ENCODE measurements around the gene NEUROG3. TPM values are rescaled to one million over a fixed set of nuclear protein-coding genes. Genes with fewer than 3 reads are reported as not detected.

The NEUROG3 gene, protein sequence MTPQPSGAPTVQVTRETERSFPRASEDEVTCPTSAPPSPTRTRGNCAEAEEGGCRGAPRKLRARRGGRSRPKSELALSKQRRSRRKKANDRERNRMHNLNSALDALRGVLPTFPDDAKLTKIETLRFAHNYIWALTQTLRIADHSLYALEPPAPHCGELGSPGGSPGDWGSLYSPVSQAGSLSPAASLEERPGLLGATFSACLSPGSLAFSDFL
- not detected in 2 replicates for total RNA-seq (2014; rRNA removed; shearing (Covaris generic))

DNA sequence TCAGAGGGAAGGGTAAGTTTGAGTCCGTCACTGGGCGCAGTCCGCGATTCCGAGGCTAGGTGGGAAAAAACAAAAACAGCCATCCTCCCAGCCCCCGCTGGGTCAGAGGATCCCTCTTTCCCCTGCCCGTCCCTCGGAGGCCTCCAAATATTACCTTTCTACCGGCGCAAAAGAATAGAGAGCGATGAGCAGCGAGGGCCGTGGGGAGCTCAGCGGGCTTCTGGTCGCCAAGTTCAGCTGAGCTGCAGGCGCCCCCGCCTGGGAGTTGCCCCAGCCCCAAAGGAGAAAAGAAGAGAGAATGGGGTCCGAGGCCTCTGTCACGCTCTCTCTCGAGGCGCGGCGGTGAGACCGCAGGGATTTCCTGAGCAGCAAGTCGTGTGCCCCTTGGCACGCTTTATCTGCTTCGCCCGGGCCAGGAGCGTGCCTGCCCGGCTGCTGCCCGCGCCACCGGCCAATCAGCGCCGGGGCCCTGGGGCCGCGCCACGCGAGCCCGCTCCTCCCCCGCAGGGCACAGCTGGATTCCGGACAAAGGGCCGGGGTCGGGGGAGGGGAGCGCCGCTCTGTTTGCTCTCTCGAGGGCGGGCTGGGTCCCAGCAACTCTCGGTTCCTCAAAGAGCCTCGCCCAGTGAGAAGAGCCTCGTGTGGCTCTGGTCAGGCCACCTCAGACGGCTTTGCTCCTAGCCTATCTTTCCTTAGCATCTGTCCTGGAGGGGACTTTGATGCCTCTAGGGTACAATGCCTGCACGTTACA is at the start of gene NEUROG3:
TSS of gene NEUROG3 (minus strand) at position 367 of the 751 bp plus-strand sequence. CDS start 379 bp downstream, outside the sequence.
- DNase-seq (ENCODE audit: low read depth), result no peak

DNA sequence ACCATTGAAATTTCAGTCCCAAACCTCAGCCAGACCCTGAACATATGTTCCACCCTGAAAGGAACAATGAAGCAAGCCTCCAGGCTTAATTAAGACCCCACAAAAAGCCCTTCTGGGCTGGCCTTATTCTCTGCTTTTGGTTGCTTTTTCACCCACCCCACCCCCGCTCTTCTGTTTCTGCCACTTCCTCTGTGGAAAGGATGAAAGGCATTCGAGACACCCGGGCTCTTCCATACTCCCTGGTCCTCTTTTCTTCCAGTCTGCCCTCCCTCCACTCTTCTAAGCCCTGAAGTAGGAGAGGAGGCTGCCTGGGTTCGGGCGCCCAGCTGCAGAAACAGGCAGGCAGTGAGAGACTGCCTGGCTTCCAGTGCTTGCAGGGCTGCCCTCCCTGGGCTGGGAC is 47.4 kb upstream of the NEUROG3 start:
- DNase-seq (ENCODE audit: low read depth), result no peak

DNA sequence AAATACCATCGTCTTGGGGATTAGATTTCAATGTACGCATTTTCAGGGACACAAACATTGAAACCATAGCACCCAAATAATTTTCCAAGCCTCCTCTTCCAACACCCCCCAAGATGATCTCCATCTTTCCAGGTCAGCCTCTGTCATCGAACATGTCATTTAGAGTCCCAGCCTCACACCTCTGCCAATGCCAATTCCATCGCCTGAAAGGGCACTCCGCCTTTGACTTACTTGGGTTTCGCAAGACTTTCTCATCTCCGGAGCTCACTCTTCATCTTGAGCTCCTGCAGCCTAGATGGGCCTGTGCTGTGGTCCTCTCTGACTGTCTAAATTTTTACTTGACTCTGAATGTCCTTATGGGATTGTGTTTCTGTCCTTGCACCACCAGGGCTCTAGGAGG is 46.4 kb upstream of the NEUROG3 start:
- no peak for DNase-seq (ENCODE audit: low read depth)

DNA sequence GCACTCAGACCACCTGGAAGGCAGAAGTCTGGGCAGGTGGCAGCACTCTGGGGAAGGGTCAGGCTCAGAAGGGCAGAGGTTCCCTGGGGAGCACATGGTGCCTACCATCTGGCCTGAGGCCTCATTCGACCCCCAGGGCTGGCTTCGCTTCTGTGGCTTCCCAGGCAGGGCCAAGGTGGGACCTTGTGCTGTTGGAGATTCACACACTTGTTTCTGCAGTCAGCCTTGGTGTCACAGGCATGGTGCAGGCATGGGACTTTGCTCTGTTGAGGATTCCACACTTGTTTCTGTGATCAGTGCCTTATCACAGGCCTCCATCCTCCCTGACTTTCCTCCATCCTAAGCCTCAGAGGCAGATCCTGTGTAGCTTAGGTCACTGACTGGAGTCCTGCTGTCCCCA is 45.5 kb upstream of the NEUROG3 start:
- DNase-seq (ENCODE audit: low read depth), result no peak

DNA sequence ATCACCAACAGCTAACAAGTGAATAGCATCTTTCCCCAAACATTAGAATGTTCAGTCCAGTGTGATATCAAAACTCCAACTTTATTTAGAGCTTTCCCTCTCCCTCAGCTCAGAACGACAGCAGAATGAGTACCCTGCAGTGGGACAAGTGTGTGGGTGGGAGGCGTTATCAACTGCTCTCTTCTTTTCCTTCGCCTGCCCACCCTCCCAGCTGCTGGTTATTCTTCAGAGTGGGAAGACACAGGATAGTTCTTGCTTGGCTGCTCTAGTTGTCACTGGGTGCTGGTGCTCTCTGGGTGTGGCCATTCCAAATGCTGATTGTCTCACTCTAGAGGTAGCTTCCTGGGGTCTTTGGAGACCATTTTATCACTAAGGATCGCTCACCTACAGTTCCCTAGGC is 43.1 kb upstream of the NEUROG3 start:
- DNase-seq (ENCODE audit: low read depth), result no peak

DNA sequence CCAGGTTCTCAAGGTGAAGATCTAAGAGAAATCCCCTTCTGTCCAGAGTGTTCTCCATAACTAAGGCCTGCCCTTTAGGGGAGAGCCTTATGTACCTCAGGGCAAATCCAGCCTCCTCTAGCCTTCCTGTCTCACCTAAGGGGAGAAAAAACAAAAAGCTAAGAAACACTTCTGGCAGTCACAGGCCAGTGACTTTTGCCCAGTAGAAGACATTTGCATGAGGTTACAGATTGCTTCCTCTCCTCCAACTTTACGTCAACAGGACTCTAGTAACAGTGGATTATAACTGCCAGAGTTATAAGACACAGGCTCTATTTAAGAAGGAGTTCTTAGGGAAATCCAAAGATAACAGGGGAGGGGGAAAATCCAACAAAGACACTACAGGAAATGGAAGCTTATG is 40.9 kb upstream of the NEUROG3 start:
- DNase-seq (ENCODE audit: low read depth), result no peak

DNA sequence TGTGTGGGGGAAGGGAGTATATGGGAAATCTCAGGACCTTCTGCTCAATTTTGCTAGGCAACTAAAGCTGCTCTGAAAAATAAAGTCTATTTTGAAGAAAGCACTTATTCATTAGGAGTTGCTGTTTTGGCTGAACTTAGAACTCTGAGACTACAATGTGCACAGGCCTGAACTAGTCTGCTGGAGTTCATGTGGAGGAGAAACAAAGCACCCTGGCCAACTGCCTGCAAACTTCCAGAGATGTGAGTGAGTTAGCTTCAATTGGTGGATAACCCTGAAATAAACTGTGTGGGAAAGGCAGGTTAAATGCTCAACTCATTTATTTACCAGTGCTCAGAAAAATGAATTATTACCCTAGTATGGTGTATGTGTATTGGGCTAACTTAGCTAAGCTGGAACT is 39.5 kb upstream of the NEUROG3 start:
- DNase-seq (ENCODE audit: low read depth), result no peak

DNA sequence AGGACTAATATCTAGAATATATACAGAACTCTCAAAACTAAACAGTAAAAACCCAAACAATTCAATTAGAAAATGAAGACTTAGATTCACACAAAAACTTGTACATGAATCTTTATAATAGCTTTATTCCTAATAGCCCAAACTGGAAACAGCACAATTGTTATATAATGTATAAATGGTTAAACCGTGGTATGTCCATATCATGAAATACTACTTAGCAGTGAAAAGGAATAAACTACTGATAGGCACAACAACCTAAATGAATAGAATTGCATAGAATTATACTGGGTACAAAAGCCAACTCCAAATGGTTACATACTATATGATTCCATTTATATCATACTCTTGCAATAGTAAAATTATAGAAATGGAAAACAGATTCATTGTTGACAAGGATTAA is 35.9 kb upstream of the NEUROG3 start:
- no peak for DNase-seq (ENCODE audit: low read depth)

DNA sequence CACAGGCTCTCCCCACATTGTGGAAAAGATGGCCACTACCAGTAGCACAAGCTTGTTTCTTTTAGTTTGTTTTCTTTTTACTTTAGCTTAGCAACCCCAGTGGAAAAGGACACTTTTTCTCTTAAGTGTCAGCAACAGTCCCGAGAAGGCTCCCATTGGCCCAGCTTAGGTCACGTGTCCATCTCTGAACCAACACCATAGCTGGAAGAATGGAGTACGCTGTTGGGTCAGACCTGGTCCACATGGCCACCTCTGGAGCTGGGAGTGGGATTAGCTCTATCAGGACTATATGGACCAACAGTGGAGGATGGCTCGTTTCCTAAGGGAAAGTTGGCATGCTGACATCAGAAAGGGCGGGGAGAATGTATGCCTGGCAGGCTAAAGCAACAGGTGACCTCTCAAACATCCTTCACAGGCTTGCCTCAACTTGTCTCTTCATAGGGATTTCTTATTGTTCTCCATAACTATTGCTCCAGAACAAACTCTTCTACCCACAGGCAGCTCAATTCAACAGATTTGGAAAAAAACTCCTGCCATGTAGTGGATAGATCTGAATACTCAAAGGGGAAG is 27.6 kb upstream of the NEUROG3 start:
- no peak for DNase-seq (ENCODE audit: low read depth)

DNA sequence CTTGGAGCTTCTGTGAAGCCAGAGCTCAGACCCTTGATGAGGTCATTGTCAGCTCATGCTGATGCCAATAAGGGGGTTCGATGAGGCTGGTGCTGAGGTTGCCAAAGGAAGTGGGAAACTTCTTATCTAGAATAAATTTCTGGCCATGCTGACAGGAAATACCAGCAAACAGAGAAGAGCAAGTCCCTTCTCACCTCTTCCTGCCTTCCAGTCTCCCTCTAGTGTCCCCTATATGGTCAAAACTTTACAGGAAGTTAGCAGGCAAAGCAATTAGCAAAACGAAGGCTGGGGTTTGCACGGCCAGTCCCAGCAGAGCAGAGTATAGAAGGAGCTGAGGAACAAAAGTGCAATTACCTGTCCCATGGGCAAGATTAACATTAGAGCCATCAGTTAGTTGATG is 15.1 kb upstream of the NEUROG3 start:
- DNase-seq (ENCODE audit: low read depth), result no peak

DNA sequence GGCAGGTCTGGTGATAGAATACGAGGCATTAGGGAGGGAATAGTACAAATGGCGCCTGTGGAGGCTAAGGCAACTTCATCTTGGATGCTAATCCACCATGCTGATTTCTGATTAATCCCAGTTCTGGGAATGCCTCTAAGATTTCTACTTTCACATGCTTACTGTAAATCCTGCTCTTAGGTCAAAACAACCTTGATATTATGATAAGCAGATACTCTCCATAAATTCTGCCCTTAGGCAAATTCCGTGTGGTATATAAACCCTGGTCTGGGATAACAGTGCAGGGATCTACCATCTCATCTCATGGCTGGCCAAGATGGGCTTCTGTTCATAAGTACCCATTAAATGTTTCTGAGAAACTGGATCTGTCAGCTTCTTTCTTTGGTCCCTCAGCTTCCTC is 11.4 kb upstream of the NEUROG3 start:
- DNase-seq (ENCODE audit: low read depth), result no peak

DNA sequence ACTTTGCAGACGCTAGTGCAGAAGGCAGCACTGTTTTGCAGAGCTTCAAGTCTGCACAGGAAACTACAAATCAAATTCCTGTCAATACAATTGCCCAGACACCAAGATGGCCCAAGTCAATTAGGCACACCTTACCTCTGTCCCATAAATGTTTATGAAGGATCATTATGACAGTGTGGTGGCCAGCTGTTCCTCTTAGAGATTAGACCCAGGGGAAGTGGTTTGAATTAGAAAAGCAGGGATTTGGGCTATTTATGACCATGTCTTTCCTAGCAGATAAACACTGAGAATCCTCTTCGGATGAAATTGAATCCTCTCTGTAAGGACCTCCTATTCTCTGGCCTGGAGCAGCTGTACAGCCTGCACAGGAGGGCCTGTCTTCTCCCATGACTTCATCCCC is 9.9 kb upstream of the NEUROG3 start:
- DNase-seq (ENCODE audit: low read depth), result no peak

DNA sequence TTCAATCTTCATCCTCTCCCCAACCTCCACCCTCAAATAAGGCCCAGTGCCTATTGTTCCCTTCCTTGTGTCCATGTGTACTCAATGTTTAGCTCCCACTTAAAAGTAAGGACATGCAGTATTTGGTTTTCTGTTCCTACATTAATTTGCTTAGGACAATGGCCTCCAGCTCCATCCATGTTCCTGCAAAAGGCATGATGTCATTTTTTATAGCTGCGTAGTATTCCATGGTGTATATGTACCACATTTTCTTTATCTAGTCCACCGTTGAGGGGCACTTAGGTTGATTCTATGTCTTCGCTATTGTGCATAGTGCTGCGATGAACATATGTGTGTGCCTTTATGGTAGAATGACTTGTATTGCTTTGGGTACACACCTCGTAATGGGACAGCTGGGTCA is 7.2 kb upstream of the NEUROG3 start:
- no peak for DNase-seq (ENCODE audit: low read depth)

DNA sequence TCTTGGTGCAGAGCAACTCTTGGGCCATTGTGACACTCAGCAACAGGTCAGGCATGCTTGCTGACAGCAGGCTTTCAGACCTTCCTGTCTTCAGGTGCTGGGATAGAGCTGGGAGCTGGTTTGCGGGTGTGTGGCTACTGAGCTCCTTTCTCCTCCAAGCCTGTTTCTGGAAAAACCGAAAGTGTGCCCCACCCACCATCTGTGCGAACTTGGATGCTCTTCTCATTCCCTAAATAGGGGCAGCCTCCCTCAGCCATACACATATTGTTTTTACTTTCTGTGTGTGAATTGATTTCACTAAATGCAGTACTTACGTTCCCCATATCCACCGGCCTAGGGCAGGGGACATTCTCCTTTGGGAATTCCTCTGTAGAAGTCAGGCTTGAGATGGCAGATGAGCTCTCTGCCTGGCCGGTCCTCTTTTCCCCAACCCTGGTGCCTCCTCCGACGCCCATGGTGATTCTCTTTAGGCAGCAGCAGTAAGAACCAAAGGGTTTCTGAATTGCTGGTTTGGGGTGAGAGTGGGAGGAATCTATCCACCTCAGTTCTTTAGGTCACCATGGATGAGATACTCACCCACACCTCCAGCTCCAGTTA is 6.3 kb upstream of the NEUROG3 start:
- DNase-seq (ENCODE audit: low read depth), result no peak

DNA sequence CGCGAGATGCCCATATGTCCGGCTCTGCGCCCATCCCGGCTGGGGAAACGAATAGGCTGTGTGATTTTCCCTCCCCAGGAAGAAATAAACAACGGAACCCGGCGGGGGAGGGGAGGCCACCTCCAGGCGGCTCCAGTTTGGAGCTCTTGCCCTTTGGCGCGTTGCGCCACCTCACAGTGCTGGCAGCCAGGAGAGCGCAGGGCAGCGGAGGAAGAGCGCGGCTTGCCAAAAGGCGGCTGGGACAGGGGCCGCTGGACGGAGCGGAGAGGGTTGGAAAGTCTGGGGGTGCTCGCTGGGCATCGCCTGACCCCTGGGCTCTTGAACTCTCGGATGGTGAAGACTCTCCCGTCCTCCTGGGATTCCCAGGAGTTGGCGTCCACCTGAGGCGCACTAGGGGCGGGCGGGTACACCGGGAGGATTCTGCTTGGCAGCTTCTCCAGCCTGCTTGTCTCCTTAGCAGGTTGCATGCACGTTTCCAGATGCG is 5.3 kb upstream of the NEUROG3 start:
- DNase-seq (ENCODE audit: low read depth), result no peak

DNA sequence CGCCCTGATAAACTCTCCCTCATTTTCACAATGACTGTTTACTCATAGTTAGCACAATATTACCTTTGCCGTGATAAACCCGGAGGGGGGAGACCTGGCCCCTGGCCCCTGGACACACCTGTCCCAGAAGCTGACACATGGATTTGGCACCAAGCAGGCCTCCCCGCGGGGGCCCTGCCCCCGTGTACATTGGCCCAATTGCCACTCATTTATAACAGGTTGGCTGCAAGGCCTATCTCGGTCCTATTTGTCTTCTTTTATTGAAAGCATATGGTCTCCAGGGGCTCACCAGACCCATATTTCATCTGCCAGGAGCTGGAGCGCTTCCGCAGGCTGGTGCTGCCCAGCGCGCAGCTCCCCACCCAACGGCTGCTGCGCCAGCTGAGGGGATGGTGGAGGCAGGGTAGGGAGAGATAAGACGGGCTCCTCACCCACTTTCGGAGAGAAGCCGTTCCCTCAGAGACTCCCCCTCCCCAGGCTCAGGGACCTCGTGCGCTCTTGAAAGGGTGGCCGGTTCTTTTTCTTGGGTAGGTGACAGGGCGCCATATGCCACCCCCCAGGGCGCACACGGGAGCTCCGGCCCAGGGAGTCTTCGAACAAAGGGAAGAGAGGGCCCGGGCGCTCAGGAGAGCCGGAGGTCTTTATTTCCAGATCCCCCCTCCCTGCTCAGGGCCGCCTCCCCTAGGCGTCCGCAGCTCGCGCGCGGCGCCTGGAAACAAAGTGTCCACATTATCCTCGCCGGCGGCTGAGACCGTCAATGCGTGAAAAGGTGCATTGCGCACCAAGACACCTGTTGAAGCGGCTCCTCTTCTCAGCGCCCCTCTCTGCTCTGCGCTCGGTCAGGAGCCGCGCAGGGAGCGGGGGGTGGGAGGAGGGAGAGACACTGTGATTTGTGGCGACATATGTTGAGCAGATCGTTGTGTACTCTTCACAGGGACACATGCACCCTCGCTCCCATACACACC is 4.3 kb upstream of the NEUROG3 start:
- no peak for DNase-seq (ENCODE audit: low read depth)

DNA sequence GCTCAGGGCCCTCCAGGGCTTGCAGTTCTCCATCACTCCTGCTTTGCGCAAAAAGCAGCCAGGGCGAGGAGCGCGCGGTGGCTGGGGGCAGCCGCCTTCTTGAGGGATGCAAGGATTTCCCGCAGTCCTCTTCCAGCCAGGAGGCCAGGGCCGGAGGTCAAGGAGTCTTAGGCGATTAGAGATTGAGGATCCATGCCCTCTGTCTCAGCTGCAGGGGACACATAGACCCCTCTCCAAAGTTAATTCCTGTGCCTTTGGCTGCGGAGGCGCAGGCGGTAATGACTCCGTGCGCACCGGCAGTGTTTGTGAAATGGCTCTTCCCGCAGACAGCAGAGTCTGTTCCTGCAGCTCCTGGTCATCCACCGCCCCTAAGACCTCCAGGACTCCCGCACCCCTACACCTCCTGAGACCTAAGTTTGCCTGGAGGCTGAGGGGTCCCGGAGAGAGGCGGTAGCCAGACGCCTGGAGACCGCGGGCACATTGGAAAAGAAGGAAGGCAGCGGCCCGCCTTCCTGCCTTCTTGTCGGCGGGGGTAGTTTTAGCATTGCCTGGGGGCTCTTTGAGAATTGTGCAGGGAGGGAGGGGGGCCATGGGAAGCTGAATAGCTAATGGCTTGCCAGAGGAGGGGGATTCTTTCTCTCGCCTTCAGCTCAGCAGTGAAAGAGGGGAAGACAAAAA is 3.3 kb upstream of the NEUROG3 start:
- DNase-seq (ENCODE audit: low read depth), result no peak

DNA sequence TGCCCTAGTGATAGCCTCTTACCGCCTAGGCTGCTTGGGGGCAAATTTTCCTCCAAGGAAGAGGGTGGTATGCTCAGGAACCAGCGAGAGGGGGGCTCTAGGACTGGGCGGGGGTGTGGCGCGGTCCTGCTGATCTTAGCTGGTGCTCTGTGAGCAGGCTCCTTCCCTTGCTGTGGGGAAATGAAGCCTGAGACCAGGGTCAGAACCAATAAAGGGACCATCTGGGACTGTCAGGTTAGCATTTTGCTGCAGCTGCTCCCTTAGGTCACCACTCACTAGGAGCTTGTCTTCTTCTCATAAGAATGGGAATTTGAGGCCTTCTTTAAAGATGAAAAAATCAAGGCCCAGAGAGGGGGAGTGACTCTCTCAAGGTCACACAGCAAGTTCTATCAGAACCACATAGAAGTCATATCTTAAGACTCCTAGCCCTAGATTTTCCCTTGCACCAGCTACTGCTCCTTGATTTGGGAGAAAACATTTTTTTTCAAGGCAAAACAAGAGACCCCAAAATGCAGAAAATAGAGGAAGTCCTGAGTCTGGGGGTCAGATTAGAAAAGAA is 2.0 kb upstream of the NEUROG3 start:
- DNase-seq (ENCODE audit: low read depth), result no peak

DNA sequence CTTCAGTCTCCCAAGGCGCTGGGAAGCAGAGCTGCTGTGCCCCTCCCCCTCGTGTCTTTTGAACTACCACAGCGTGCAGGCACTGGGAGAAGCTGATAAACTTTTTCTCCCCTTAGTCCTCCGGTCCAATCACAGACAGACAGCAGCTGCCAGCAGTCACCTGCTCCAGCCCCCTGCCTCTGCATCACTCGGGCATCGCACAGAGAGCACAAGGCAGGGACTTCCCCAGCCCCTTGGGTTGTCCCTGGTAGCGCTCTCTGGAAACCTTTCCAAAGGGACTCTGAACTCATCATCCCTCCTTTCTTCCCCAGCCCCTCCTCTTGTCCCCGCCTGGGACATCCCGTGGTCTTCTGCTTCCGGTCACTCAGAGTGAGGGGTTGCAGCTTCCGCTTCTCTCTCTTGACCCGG is 1.4 kb upstream of the NEUROG3 start:
- DNase-seq (ENCODE audit: low read depth), result no peak

DNA sequence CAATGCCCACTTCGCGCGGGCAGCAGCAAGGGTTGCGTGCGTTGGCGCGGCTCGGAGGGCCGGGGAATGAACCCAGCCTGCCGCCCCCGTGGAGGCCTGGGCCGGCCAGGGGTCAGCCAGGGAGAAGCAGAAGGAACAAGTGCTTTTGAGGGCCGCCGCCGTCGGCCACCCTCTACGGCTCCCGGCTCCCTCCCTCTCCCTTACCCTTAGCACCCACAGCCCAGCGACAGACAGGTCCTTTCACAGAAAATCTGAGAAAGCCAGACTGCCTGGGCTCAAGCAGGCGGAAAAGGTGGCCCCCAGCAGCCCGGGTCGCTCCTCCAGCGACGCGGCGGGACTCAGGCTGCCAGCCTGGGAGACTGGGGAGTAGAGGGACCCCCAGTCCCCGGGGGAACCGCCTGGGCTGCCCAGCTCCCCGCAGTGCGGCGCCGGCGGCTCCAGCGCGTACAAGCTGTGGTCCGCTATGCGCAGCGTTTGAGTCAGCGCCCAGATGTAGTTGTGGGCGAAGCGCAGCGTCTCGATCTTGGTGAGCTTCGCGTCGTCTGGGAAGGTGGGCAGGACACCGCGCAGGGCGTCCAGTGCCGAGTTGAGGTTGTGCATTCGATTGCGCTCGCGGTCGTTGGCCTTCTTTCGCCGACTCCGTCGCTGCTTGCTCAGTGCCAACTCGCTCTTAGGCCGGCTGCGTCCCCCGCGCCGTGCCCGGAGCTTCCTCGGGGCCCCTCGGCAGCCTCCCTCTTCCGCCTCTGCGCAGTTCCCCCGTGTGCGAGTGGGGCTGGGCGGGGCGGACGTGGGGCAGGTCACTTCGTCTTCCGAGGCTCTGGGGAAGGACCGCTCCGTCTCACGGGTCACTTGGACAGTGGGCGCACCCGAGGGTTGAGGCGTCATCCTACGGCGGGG is 815 bp downstream of the NEUROG3 start:
- no peak for DNase-seq (ENCODE audit: low read depth)
